Uterus (tissue), 4 donors: Measurements from ENCODE around the gene ACTL8. TPM values are rescaled to one million over a fixed set of nuclear protein-coding genes. Genes with fewer than 3 reads are reported as not detected.

ENCODE experiments used
- DNase-seq, 2 donors: peaks; one replicate each; pipeline ENCODE4 v3.0.0-alpha.2; 2019 to 2020
- H3K27ac ChIP-seq, 2 donors: fragments of 200-600 bp; sonication (generic); 1 replicate in 1 of 2; 2 replicates in 1 of 2; pipeline ENCODE4 v1.5.1; 2016 to 2018
- H3K27me3 ChIP-seq, 2 donors: fragments of 200-600 bp; sonication (generic); one replicate each; pipeline ENCODE4 v1.5.1; 2018 to 2019; ENCODE audit warnings: control low read depth in 1 of 2
- H3K36me3 ChIP-seq, 2 donors: fragments of 200-600 bp; sonication (generic); one replicate each; pipeline ENCODE4 v1.5.1; 2019; ENCODE audit warnings: control low read depth in 1 of 2
- H3K4me1 ChIP-seq, 2 donors: fragments of 200-600 bp; sonication (generic); one replicate each; pipeline ENCODE4 v1.5.1; 2018 to 2019; ENCODE audit warnings: control low read depth in 1 of 2
- H3K4me3 ChIP-seq, 2 donors: fragments of 200-600 bp; sonication (generic); 1 replicate in 1 of 2; 2 replicates in 1 of 2; pipeline ENCODE4 v1.5.1; 2018 to 2019; ENCODE audit warnings: mild to moderate bottlenecking in 1 of 2
- H3K9me3 ChIP-seq, 2 donors: fragments of 200-600 bp; sonication (generic); one replicate each; pipeline ENCODE4 v1.5.1; 2019; ENCODE audit warnings: control low read depth in 1 of 2
- POLR2A ChIP-seq, 2 donors: fragments of 450-650 bp; IDR thresholded peaks; one replicate each; pipeline ENCODE4 v1.6.1; 2016; ENCODE audit warnings: antibody characterized with exemption in 2 of 2, mild to moderate bottlenecking in 1 of 2, moderate library complexity in 1 of 2
- intact Hi-C: fragments of 100-400 bp; cut with DNase I; formaldehyde crosslinking; loops from one replicate; pipeline ENCODE4 v1.15.1; 2023; ENCODE audit warnings: low total_unique reads
- total RNA-seq, 4 donors: library from RNA; depleted of rRNA in 3 of 4; stranded (reverse); fragments of >200 nt in 3 of 4; gene quantifications; one replicate each; pipeline versions ENCODE4 v1.1.0 to v1.2.4, GENCODE V29; 2014 to 2023
- TF ChIP-seq, protein P1 (sequence below), 4 experiments: fragments of 200-600 bp in 2 of 4; fragments of 450-650 bp in 2 of 4; sonication (generic) in 2 of 4; IDR thresholded peaks; one replicate each; pipeline ENCODE4 v1.5.1; 2016 to 2019; ENCODE audit warnings: antibody characterized with exemption in 4 of 4, mild to moderate bottlenecking in 2 of 4, moderate library complexity in 1 of 4
- donor health status: DM: yes; HTN: yes; CAD: no.

ACTL8 gene
- total RNA-seq, 4 donors from 2014 or later: not detected

DNA sequence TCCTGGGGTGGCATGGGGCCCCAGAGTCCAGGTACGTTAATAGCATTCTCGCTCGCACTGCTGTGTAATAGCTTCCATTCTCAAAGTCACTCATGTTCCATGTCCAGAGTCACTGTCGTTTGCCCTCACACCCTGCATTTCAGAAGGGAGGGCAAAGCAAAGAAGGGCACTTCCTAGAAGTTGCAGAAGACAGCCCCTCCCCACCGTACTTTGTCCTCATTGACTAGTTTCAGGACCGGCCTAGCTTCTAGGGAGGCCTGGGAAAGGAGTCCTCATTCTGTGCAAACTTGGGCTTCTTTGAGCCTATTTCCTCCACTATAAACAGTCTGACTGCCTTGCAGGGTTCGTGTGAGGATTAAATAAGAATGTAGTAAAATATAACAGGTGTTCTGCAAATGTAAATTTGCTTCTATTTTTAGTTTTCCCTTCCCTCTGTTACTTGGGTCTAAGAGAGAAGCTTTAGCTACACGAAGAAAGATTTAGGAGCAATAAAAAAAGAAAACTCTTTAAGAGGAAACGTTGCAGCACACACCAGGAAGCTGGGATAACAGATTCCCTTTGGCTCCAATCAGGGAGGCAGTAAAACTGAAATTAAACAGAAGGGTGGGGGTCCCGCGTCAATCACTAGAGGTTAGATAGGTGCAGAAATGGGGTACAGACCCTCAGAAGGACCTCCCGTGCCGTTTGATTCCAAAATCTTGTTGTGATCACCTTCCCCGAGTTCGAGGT lies 40.1 kb downstream of the ACTL8 start:
- Histone ChIP-seq H3K4me3 (no peak overlapping the region), H3K27me3 (peaks cover 0 to 21% of the 10 kb centered on the region in 2 donors), H3K9me3 (no peaks in the 10 kb centered on the region), H3K4me1 (no peaks in the 10 kb centered on the region), H3K27ac (no peak overlapping the region), H3K36me3 (no peaks in the 10 kb centered on the region)
- no peak for DNase-seq
- intact Hi-C loops: no loop called here
- TF ChIP-seq, protein P1, sequence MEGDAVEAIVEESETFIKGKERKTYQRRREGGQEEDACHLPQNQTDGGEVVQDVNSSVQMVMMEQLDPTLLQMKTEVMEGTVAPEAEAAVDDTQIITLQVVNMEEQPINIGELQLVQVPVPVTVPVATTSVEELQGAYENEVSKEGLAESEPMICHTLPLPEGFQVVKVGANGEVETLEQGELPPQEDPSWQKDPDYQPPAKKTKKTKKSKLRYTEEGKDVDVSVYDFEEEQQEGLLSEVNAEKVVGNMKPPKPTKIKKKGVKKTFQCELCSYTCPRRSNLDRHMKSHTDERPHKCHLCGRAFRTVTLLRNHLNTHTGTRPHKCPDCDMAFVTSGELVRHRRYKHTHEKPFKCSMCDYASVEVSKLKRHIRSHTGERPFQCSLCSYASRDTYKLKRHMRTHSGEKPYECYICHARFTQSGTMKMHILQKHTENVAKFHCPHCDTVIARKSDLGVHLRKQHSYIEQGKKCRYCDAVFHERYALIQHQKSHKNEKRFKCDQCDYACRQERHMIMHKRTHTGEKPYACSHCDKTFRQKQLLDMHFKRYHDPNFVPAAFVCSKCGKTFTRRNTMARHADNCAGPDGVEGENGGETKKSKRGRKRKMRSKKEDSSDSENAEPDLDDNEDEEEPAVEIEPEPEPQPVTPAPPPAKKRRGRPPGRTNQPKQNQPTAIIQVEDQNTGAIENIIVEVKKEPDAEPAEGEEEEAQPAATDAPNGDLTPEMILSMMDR (IDR thresholded peaks at IDR 0.05): no peak
- no peak for TF ChIP-seq POLR2A (IDR thresholded peaks at IDR 0.05)

DNA sequence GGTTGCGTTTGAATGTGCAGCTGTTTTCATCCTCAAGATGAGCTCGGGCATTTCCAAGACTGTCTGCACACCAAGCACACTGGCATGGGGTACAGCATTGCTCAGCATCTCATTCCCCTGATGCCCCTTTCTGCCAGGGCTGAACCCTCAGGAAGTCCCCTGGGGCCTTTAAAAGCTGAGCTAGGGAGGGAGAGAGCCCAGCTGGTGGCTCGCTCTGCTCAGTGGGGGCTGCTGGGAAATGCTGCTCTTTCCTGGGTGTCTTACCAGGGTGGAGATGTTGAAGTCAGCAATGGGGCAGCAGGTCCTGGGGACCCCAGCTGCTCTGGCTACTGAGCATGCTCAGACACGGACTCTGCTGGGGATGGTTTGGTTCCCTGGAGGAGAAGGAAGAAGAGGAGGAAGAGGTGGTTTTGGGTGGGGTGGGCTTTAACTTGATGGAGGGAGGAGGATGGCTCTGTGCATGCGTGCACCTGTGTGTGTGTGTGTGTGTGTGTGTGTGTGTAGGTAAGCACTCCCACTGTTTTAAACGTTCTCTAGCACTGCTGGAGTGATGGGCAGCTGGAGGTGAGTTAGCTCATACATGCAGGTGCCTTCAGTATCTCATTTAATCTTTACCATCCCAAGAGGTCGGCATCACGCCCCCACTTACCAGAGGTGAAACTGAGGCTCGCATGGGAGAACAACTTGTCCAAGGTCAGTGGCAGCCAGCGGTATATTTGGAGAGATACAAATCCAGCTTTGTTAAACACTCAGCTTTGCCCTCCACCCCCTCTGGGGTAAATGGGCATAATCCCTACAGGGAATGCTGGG lies 40.9 kb downstream of the ACTL8 start:
- Histone ChIP-seq H3K27ac (no peak overlapping the region), H3K9me3 (no peaks in the 10 kb centered on the region), H3K36me3 (no peaks in the 10 kb centered on the region), H3K4me1 (no peaks in the 10 kb centered on the region), H3K4me3 (no peak overlapping the region), H3K27me3 (peaks cover 0 to 21% of the 10 kb centered on the region in 2 donors)
- TF ChIP-seq POLR2A (IDR thresholded peaks at IDR 0.05): no peak
- TF ChIP-seq, protein P1 (IDR thresholded peaks at IDR 0.05): no peak
- intact Hi-C loops: no loop called here
- no peak for DNase-seq

DNA sequence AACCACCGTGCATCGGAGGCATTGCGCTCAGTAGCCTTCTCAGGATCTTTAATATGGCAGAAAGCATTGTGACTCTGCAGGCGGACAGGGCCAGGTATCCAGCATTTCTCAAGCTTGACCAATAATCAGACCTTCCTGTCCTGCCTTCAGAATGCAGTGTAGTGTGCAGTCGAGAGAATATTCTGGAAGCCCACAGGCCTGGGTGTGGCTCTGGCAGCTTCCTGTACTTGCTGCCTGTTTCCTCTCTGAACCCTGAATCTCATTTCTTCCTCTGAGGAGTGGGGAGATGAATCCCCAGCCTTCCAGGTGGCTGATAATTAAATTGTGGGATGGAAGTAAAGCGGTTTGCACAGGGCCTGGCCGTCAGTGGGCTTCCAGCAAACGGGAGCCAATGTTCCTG lies 42.3 kb downstream of the ACTL8 start:
- Histone ChIP-seq H3K36me3 (no peaks in the 10 kb centered on the region), H3K27ac (no peak overlapping the region), H3K9me3 (no peaks in the 10 kb centered on the region), H3K4me1 (no peaks in the 10 kb centered on the region), H3K4me3 (no peak overlapping the region), H3K27me3 (peaks cover 0 to 21% of the 10 kb centered on the region in 2 donors)
- intact Hi-C loops: no loop called here
- DNase-seq: no peak
- TF ChIP-seq, protein P1 (IDR thresholded peaks at IDR 0.05): no peak
- TF ChIP-seq POLR2A (IDR thresholded peaks at IDR 0.05): no peak

DNA sequence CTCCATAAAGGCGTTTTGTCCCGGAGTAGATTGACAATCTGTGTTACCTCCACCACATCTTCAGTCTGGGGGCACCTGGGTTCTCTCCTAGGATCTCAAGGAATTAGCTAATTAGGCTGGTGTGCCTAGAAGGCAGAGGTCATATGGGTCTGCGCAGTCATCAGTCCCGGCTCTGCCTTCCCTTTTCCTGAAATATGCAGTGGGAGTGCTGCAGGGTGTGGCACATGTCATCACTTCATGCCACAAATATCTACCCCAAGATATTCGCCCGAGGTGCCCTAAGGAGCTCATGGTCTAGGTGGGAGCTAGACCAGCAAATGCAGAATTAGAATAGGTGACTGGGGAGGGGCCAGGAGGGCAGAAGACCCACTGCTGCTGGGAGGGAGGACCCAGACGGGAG lies 42.9 kb downstream of the ACTL8 start:
- H3K4me1 ChIP-seq: no peaks in the 10 kb centered on the region
- H3K4me3 ChIP-seq: no peak overlapping the region
- H3K27me3 ChIP-seq: peaks cover 0 to 21% of the 10 kb centered on the region in 2 donors
- TF ChIP-seq POLR2A (IDR thresholded peaks at IDR 0.05): no peak
- TF ChIP-seq, protein P1 (IDR thresholded peaks at IDR 0.05): no peak
- no peaks in the 10 kb centered on the region for H3K36me3 ChIP-seq
- intact Hi-C loops: no loop called here
- no peaks in the 10 kb centered on the region for H3K9me3 ChIP-seq
- no peak overlapping the region for H3K27ac ChIP-seq
- no peak for DNase-seq

DNA sequence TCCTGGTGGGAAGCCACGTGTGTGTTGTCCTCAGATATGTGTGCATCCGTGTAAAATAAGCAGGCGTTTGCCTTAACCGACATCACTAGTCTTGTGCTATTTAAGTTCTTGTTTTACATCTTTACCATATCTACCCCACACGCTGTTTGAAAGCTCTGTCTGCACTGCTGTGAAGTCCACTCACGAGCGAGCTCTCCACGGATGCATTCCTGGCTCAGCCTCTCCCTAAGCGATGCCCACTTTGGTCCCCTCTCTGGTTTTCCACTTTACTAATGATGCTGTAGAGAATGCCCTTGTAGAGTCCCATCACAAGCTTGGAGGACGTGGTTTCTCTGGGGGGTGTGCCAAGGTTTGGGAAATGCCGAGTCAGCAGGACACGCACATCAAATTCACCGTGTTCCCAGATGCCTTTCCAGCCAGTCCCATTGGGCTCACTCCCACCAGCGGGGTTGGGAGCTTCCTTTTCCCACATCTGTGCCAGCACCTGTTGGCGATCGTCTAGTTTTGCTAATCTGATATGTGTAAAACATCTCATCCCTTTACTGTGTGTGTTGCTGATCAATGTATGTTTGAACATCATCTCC lies 43.8 kb downstream of the ACTL8 start:
- Histone ChIP-seq H3K9me3 (no peaks in the 10 kb centered on the region), H3K36me3 (no peaks in the 10 kb centered on the region), H3K4me3 (no peak overlapping the region), H3K27me3 (peaks cover 0 to 21% of the 10 kb centered on the region in 2 donors), H3K4me1 (no peaks in the 10 kb centered on the region), H3K27ac (no peak overlapping the region)
- TF ChIP-seq POLR2A (IDR thresholded peaks at IDR 0.05): no peak
- TF ChIP-seq, protein P1 (IDR thresholded peaks at IDR 0.05): no peak
- intact Hi-C loops: no loop called here
- no peak for DNase-seq
